Esophagus squamous epithelium (tissue), 5 donors: ENCODE measurements around the gene UBE2M. TPM values are rescaled to one million over a fixed set of nuclear protein-coding genes. Genes with fewer than 3 reads are reported as not detected.

Experiments
- DNase-seq: peaks from one replicate; lab custom pipeline; 2025; lab: John Stamatoyannopoulos, UW
- H3K27ac ChIP-seq, 4 donors: fragments of 200-600 bp; sonication (generic); one replicate each; pipeline ENCODE4 v1.5.1; 2016 to 2019; ENCODE audit warnings: mild to moderate bottlenecking in 1 of 4
- H3K27me3 ChIP-seq, 4 donors: fragments of 200-600 bp; sonication (generic); 1 replicate in 3 of 4; 2 replicates in 1 of 4; pipeline versions ENCODE4 v1.5.1 to v1.6.0; 2017 to 2021; ENCODE audit warnings: antibody characterized with exemption in 1 of 4
- H3K36me3 ChIP-seq, 3 donors: fragments of 200-600 bp; sonication (generic); one replicate each; pipeline ENCODE4 v1.5.1; 2016 to 2019
- H3K4me1 ChIP-seq, 3 donors: fragments of 200-600 bp; sonication (generic); one replicate each; pipeline ENCODE4 v1.5.1; 2017 to 2019
- H3K4me3 ChIP-seq, 4 donors: fragments of 200-600 bp; sonication (generic); 1 replicate in 3 of 4; 2 replicates in 1 of 4; pipeline ENCODE4 v1.5.1; 2016 to 2019; ENCODE audit warnings: mild to moderate bottlenecking in 2 of 4, moderate library complexity in 1 of 4
- H3K9me3 ChIP-seq, 3 donors: fragments of 200-600 bp; sonication (generic); one replicate each; pipeline ENCODE4 v1.5.1; 2016 to 2019
- POLR2A ChIP-seq, 4 donors: fragments of 450-650 bp; IDR thresholded peaks; one replicate each; pipeline ENCODE4 v1.6.1; 2017; ENCODE audit warnings: antibody characterized with exemption in 4 of 4, mild to moderate bottlenecking in 4 of 4, moderate library complexity in 3 of 4
- WGBS, 2 donors: methylation state at CpG; one replicate each; pipeline ENCODE4 v1.1.5; 2018; 5-methylcytosine and 5-hydroxymethylcytosine counted together
- intact Hi-C: fragments of 100-400 bp; cut with DNase I; formaldehyde crosslinking; loops from one replicate; pipeline ENCODE4 v1.15.0; 2022
- total RNA-seq, 4 donors: library from RNA; depleted of rRNA; stranded (reverse); fragments of >200 nt; gene quantifications; one replicate each; pipeline ENCODE4 v1.1.0, GENCODE V29; 2016
- TF ChIP-seq, protein P1 (sequence below), 6 experiments: fragments of 450-650 bp in 4 of 6; fragments of 200-600 bp in 2 of 6; sonication (generic) in 2 of 6; IDR thresholded peaks; one replicate each; pipeline ENCODE4 v1.5.1; 2016 to 2019; ENCODE audit warnings: antibody characterized with exemption in 6 of 6, mild to moderate bottlenecking in 4 of 6, moderate library complexity in 4 of 6
- donor health status: DM: yes; HTN: yes; CAD: no.

UBE2M gene
- total RNA-seq, 4 donors from 2014 or later, result 22.0 to 37.4 (median 24.7) TPM

DNA sequence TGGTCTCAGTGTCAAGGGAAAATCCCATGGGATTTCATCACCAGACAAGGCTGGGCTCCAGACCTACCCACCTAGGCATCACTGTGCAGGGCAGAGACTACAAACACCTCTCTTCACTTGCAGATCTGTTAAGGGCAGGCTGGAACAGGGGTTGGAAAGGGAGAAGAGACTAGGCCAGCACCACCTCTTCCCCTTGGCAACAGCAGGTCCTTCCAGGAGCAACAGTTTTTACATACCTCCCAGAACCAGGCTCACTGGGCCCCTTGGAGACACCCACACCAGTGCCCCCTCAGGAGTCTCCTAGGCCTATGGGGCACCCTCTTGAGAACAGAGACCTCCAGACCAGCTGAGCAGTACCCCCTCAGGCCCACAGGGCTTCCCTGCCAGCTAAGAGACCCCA is 2.5 kb upstream of the UBE2M start:
- Histone ChIP-seq H3K27me3 (no peaks in the 10 kb centered on the region), H3K36me3 (peaks cover 5 to 12% (median 11%) of the 10 kb centered on the region in 3 donors), H3K4me1 (peaks cover 40 to 69% (median 46%) of the 10 kb centered on the region in 3 donors), H3K4me3 (no peak overlapping the region), H3K27ac (no peak overlapping the region), H3K9me3 (no peaks in the 10 kb centered on the region)
- intact Hi-C loops, result no loop called here
- no peak for DNase-seq
- TF ChIP-seq, protein P1, sequence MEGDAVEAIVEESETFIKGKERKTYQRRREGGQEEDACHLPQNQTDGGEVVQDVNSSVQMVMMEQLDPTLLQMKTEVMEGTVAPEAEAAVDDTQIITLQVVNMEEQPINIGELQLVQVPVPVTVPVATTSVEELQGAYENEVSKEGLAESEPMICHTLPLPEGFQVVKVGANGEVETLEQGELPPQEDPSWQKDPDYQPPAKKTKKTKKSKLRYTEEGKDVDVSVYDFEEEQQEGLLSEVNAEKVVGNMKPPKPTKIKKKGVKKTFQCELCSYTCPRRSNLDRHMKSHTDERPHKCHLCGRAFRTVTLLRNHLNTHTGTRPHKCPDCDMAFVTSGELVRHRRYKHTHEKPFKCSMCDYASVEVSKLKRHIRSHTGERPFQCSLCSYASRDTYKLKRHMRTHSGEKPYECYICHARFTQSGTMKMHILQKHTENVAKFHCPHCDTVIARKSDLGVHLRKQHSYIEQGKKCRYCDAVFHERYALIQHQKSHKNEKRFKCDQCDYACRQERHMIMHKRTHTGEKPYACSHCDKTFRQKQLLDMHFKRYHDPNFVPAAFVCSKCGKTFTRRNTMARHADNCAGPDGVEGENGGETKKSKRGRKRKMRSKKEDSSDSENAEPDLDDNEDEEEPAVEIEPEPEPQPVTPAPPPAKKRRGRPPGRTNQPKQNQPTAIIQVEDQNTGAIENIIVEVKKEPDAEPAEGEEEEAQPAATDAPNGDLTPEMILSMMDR (IDR thresholded peaks at IDR 0.05), result no peak
- TF ChIP-seq POLR2A (IDR thresholded peaks at IDR 0.05), result no peak

DNA sequence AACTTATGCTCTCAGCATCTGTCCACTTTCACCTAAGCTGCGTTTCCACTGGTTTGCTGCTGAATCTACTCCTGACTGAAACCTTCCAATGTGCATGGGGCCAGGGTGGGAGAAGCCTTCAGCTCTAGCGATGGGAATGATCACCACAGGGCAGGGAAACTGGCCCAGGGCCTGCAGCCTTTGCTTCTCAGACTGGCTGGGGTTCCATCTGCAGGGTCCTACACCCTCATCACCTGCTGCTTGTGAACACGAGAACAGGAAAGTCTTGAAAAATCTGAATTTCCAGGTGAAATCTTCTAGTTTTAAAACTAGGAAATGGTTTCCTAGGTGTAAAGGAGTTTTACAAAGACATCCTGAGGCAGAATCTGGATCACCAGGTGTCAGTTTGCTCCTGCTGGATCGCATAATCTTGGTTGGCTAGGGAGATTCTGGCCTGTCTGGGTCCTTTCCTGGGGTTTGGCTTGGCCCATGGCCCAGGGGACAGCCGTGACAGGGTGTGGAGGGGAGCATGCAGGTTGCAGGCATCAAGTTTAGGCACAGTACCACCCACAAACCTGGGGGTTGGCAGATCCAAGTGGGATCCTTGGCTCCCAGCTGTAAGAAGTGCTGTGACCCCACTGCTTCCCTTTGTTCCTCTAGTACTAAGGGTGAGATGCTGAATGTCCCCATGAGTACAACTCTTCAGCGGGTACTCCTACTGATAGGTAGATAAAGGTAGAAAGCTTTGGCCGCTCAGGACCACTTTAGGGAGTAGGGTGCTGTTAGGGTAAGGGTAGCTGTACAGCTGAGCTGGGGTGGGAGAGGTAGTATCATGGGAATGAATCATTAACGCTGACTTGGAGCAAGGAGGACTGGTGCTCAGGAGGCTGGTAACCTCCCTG is 1.8 kb upstream of the UBE2M start:
- Histone ChIP-seq H3K4me3 (peak overlapping the region; percentile 80 to 92 (median 88)), H3K27ac (peak overlapping the region; percentile 94 to 100 (median 99)), H3K27me3 (no peaks in the 10 kb centered on the region), H3K36me3 (peaks cover 5 to 17% (median 13%) of the 10 kb centered on the region in 3 donors), H3K4me1 (peaks cover 44 to 75% (median 53%) of the 10 kb centered on the region in 3 donors), H3K9me3 (no peaks in the 10 kb centered on the region)
- 64 to 96% methylated on average over 3 to 8 of the region's 8 CpGs for WGBS, 2 donors
- no peak for DNase-seq
- intact Hi-C loops, result no loop called here
- no peak for TF ChIP-seq POLR2A (IDR thresholded peaks at IDR 0.05)
- TF ChIP-seq, protein P1 (IDR thresholded peaks at IDR 0.05), result no peak

DNA sequence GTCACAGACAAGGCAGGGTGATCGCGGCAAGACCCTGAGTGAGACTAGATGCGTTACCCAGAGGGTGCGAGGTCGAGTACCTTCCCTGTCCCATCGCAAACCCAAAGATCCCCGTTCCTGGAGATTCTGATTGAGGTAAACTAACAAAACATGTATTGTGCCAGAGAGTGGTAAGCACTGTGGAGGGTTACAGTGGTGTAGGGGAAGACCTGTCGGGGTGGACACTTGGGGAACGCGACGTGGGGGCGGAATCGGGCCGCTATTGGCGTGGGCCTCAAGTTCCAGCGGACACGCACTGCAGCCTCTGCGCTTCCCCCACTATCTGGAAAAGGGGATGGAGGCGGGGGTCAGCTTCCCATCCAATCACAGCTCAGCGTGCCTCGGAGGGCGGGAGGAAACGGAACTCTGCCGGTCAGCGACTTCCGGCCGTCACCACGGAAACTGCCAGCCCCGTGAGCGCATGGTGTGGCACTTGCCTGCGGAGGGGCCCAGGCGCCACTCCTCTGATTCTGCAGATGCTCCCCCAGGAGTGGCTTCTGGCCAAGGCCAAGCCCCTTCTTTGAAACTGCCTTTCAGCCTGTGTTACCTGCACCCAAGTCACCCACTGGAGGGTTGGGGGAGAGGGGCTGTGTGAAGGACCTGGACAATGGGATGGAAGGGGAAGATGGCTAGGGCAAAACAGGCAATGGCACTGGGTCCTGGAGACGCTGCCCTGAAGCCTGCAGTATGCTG is 1.0 kb upstream of the UBE2M start:
- H3K9me3 ChIP-seq, result no peaks in the 10 kb centered on the region
- H3K4me3 ChIP-seq, result peak overlapping the region; percentile 80 to 92 (median 88)
- H3K27ac ChIP-seq, result peak overlapping the region; percentile 94 to 100 (median 99)
- WGBS, 2 donors, result 4 to 8% methylated on average over 6 to 10 of the region's 33 CpGs
- TF ChIP-seq, protein P1 (IDR thresholded peaks at IDR 0.05), result no peak
- peak in 3 of 4 donors; percentile 42 to 67 (median 43) for TF ChIP-seq POLR2A (IDR thresholded peaks at IDR 0.05)
- H3K4me1 ChIP-seq, result peaks cover 47 to 78% (median 54%) of the 10 kb centered on the region in 3 donors
- H3K36me3 ChIP-seq, result peaks cover 5 to 17% (median 13%) of the 10 kb centered on the region in 3 donors
- intact Hi-C loops, result no loop called here
- H3K27me3 ChIP-seq, result no peaks in the 10 kb centered on the region
- no peak for DNase-seq

DNA sequence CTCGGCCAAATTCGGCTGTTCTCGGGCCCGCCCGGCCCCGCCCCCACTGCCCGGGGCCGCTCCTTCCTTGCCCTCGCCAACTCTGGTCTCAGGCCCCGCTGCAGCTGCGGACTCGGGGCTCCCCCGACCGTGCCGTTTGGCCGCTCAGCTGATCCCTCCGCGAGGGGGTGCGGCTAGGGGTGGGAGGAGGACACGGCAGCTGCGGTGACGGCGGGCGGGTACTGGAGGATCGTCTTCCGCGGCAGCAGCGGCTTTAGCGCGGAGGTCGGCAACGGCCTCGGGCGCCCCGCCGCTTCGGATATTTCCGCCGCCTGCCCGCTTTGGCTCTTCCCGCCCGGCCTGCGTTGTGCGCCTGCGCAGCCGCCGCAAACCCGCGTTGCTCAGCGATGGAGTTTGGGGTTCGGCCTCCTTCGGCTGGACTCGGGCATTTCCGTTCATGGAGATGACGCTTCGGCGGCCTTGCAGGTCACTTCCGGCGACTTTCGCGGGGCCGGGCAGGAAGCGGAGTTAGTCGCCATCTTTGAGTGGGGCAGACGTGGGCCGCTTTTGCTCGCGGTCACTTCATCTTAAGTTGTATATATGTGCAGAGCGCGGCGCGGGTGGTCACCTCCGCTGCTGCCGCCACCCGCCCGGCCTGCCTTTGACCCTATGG is 338 bp upstream of the UBE2M start:
- Histone ChIP-seq H3K4me1 (peaks cover 53 to 82% (median 59%) of the 10 kb centered on the region in 3 donors), H3K27me3 (no peaks in the 10 kb centered on the region), H3K27ac (peak overlapping the region; percentile 94 to 100 (median 99)), H3K4me3 (peak overlapping the region; percentile 80 to 92 (median 88)), H3K9me3 (no peaks in the 10 kb centered on the region), H3K36me3 (peaks cover 5 to 18% (median 13%) of the 10 kb centered on the region in 3 donors)
- TF ChIP-seq, protein P1 (IDR thresholded peaks at IDR 0.05), result no peak
- peak in 2 of 4 donors; percentile 21 to 76 for TF ChIP-seq POLR2A (IDR thresholded peaks at IDR 0.05)
- intact Hi-C loops, result no loop called here
- WGBS, 2 donors, result 0% methylated on average over 19 of the region's 76 CpGs; no CpG with 5 or more reads in 1 of the 2 donors
- DNase-seq, result no peak
